ENCODE data around the gene CNTNAP1. TPM values are rescaled to one million over a fixed set of nuclear protein-coding genes. Genes with fewer than 3 reads are reported as not detected.

Gene CNTNAP1
- total RNA-seq, 1 experiment from 2014 or later = 6.4 TPM

DNA sequence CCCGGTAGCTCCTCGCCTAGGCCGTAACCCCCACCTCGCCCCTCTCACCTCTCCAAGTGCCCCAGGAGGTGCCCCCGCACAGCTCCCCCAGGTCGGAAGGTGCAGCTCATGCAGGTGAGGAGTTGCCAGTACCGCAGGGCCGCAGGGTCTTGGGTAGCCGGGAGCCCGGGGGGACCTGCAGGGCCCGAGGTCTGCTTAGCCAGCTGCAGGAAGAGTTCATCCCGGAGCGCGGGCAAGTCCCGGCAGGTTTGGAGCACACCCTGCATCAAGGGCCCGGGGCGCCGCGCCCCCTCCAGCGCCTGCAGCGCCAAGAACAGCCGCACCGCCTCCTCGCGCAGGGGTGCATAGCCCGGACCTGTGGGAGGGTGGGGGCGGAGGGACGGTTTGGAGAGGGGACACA lies 10.3 kb upstream of the CNTNAP1 start:
- no peak overlapping the region for H3K4me2 ChIP-seq (ENCODE audit: low read length)
- H2AFZ ChIP-seq (ENCODE audit: low read depth, low read length, poor library complexity, severe bottlenecking) = no peak overlapping the region
- H3K9me2 ChIP-seq (ENCODE audit: insufficient read depth) = no peaks in the 10 kb centered on the region
- no peaks in the 10 kb centered on the region; the same call in 1 of the 2 replicates for H4K20me1 ChIP-seq (ENCODE audit: insufficient read depth)
- intact Hi-C loops (cut with micrococcal nuclease) = no loop called here
- ATAC-seq (no peak), DNase-seq (ENCODE audit: low read depth, low spot score) (no peak)
- no peaks in the 10 kb centered on the region for H3K9me3 ChIP-seq (ENCODE audit: control insufficient read depth in 1 of 2, insufficient read depth in 1 of 2, low read depth in 1 of 2, low read length in 2 of 2)
- no peak overlapping the region for H3K4me3 ChIP-seq (replicated peaks in 1 of 2; ENCODE audit: low read depth in 1 of 2, low read length in 2 of 2)
- H3K9ac ChIP-seq (ENCODE audit: low read length) = no peak overlapping the region
- TF ChIP-seq SP1 (IDR thresholded peaks at IDR 0.05; ENCODE audit: low read depth) (no peak), CBX3 (IDR thresholded peaks at IDR 0.05; ENCODE audit: low read depth) (no peak), SIN3A (IDR thresholded peaks at IDR 0.05; ENCODE audit: low read depth) (no peak), TCF7L2 (IDR thresholded peaks at IDR 0.05; ENCODE audit: borderline replicate concordance, extremely low read depth, insufficient read depth, insufficient read length) (no peak), POLR2AphosphoS5 (IDR thresholded peaks at IDR 0.05; ENCODE audit: low read depth, low read length) (no peak), ZNF274 (IDR thresholded peaks at IDR 0.05; ENCODE audit: low read depth, low read length) (no peak), ELF1 (IDR thresholded peaks at IDR 0.05; ENCODE audit: borderline replicate concordance, low read depth) (no peak)
- TF ChIP-seq, protein P1, sequence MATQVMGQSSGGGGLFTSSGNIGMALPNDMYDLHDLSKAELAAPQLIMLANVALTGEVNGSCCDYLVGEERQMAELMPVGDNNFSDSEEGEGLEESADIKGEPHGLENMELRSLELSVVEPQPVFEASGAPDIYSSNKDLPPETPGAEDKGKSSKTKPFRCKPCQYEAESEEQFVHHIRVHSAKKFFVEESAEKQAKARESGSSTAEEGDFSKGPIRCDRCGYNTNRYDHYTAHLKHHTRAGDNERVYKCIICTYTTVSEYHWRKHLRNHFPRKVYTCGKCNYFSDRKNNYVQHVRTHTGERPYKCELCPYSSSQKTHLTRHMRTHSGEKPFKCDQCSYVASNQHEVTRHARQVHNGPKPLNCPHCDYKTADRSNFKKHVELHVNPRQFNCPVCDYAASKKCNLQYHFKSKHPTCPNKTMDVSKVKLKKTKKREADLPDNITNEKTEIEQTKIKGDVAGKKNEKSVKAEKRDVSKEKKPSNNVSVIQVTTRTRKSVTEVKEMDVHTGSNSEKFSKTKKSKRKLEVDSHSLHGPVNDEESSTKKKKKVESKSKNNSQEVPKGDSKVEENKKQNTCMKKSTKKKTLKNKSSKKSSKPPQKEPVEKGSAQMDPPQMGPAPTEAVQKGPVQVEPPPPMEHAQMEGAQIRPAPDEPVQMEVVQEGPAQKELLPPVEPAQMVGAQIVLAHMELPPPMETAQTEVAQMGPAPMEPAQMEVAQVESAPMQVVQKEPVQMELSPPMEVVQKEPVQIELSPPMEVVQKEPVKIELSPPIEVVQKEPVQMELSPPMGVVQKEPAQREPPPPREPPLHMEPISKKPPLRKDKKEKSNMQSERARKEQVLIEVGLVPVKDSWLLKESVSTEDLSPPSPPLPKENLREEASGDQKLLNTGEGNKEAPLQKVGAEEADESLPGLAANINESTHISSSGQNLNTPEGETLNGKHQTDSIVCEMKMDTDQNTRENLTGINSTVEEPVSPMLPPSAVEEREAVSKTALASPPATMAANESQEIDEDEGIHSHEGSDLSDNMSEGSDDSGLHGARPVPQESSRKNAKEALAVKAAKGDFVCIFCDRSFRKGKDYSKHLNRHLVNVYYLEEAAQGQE (IDR thresholded peaks at IDR 0.05; ENCODE audit: low read depth) = no peak
- no peak overlapping the region for H3K27ac ChIP-seq (ENCODE audit: low read depth, low read length)
- no peaks in the 10 kb centered on the region for H3K27me3 ChIP-seq (ENCODE audit: insufficient read depth, low read length)
- no TSS peak for BruUV-seq (replicated peaks)
- peaks cover 23 to 40% of the 10 kb centered on the region in 2 experiments for H3K4me1 ChIP-seq (ENCODE audit: control insufficient read depth in 1 of 2, insufficient read depth in 2 of 2, low read length in 2 of 2)
- CTCF ChIA-PET = interaction anchor here (1.6 kb wide), 1 partner anchor 91 kb away, joined by 3 read pairs; no protein-coding TSS in a partner anchor
- peaks cover 21 to 34% of the 10 kb centered on the region in 2 experiments; a peak in 3 of 4 replicates for H3K36me3 ChIP-seq (ENCODE audit: control insufficient read depth in 1 of 2, insufficient read depth in 2 of 2, low read length in 2 of 2)
- POLR2A ChIA-PET = no interaction called here
- peaks cover 38% of the 10 kb centered on the region for H3K79me2 ChIP-seq (ENCODE audit: insufficient read depth, low read length)
- RAD21 ChIA-PET (ENCODE audit: low non-redundant PET in 1 of 2, low total read pairs in 2 of 2, uncharacterized antibody in 2 of 2, unreplicated experiment in 2 of 2) = no interaction called here
